ENCODE measurements around the gene SCN1A. TPM values are rescaled to one million over a fixed set of nuclear protein-coding genes. Genes with fewer than 3 reads are reported as not detected.

SCN1A gene
- total RNA-seq, 1 experiment from 2014 or later = 1.6 TPM

DNA sequence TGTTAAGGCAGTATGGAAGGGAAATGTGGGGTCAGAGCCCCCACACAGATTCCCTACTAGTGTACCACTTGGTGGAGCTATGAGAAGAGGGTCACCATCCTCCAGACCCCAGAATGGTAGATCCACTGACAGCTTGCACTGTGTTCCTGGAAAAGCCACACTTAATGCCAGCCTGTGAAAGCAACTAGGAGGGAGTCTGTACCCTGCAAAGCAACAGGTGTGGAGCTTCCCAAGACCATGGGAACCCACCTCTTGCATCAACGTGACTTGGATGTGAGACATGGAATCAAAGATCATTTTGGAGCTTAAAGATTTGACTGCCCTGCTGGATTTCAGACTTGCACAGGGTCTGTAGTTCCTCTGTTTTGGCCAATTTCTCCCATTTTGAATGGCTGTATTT is 10.8 kb upstream of the SCN1A start:
- Mint-ChIP-seq H3K4me3 (no peak overlapping the region), H3K27ac (no peak overlapping the region), H3K9me3 (peaks cover 26% of the 10 kb centered on the region), H3K36me3 (no peaks in the 10 kb centered on the region; the same call in 1 of the 2 replicates), H3K4me1 (peaks cover 8% of the 10 kb centered on the region), H3K27me3 (ENCODE audit: low read depth) (no peaks in the 10 kb centered on the region)
- ChIA-PET POLR2A (no interaction called here), CTCF (interaction anchor here (0.6 to 1.7 kb wide), 2 partner anchors 11 to 1605 kb away, joined by 3 to 6 read pairs; partner anchors contain the start of gene SCN1A)
- TF ChIP-seq, protein P1, sequence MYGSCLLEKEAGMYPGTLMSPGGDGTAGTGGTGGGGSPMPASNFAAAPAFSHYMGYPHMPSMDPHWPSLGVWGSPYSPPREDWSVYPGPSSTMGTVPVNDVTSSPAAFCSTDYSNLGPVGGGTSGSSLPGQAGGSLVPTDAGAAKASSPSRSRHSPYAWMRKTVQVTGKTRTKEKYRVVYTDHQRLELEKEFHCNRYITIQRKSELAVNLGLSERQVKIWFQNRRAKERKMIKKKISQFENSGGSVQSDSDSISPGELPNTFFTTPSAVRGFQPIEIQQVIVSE (CRISPR knock-in tag; IDR thresholded peaks at IDR 0.05; ENCODE audit: borderline replicate concordance) = no peak
- TF ChIP-seq, protein P2, sequence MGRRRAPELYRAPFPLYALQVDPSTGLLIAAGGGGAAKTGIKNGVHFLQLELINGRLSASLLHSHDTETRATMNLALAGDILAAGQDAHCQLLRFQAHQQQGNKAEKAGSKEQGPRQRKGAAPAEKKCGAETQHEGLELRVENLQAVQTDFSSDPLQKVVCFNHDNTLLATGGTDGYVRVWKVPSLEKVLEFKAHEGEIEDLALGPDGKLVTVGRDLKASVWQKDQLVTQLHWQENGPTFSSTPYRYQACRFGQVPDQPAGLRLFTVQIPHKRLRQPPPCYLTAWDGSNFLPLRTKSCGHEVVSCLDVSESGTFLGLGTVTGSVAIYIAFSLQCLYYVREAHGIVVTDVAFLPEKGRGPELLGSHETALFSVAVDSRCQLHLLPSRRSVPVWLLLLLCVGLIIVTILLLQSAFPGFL (CRISPR knock-in tag; IDR thresholded peaks at IDR 0.05; ENCODE audit: borderline replicate concordance) = no peak
- TF ChIP-seq NR1H2 (CRISPR knock-in tag; IDR thresholded peaks at IDR 0.05) (no peak), NFATC4 (CRISPR knock-in tag; IDR thresholded peaks at IDR 0.05) (no peak), ATF1 (CRISPR knock-in tag; IDR thresholded peaks at IDR 0.05) (no peak), TEAD4 (CRISPR knock-in tag; IDR thresholded peaks at IDR 0.05) (no peak), NFE2L1 (CRISPR knock-in tag; IDR thresholded peaks at IDR 0.05) (no peak), ZNF671 (CRISPR knock-in tag; IDR thresholded peaks at IDR 0.05) (no peak), SOX15 (CRISPR knock-in tag; IDR thresholded peaks at IDR 0.05) (no peak)
- TF ChIP-seq, protein P3, sequence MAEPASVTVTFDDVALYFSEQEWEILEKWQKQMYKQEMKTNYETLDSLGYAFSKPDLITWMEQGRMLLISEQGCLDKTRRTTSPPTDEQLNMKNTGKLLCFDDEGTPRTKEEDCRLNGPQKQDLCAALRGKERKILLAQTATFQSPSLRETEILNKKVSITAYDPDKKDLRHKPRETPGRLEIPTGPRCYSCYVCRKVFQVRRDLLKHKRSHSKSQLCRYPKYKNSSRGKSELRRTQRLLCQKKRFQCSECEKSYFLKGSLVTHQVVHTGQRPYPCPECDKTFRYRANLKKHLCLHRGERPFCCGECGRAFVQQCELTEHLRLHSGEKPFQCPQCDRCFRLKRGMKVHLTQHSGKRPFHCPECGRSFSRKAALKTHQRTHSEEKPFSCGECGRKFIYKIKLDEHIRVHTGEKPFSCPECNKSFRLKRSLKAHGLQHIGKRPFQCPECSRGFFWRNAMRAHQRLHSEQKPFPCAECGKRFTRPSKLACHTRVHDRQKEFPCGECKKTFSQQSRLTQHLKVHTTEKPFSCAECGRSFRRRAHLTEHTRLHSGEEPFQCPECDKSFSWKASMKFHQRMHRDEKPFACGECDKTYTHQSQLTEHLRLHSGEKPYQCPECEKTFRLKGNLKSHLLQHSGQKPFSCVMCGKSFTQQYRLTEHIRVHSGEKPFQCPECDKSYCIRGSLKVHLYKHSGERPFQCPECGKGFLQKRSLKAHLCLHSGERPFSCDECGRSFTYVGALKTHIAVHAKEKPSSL (CRISPR knock-in tag; conservative IDR thresholded peaks at IDR 0.05) = no peak
- TF ChIP-seq, protein P4, sequence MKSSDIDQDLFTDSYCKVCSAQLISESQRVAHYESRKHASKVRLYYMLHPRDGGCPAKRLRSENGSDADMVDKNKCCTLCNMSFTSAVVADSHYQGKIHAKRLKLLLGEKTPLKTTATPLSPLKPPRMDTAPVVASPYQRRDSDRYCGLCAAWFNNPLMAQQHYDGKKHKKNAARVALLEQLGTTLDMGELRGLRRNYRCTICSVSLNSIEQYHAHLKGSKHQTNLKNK (CRISPR knock-in tag; IDR thresholded peaks at IDR 0.05) = no peak
- TF ChIP-seq, protein P5, sequence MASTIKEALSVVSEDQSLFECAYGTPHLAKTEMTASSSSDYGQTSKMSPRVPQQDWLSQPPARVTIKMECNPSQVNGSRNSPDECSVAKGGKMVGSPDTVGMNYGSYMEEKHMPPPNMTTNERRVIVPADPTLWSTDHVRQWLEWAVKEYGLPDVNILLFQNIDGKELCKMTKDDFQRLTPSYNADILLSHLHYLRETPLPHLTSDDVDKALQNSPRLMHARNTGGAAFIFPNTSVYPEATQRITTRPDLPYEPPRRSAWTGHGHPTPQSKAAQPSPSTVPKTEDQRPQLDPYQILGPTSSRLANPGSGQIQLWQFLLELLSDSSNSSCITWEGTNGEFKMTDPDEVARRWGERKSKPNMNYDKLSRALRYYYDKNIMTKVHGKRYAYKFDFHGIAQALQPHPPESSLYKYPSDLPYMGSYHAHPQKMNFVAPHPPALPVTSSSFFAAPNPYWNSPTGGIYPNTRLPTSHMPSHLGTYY (CRISPR knock-in tag; IDR thresholded peaks at IDR 0.05) = no peak
- TF ChIP-seq, protein P6, sequence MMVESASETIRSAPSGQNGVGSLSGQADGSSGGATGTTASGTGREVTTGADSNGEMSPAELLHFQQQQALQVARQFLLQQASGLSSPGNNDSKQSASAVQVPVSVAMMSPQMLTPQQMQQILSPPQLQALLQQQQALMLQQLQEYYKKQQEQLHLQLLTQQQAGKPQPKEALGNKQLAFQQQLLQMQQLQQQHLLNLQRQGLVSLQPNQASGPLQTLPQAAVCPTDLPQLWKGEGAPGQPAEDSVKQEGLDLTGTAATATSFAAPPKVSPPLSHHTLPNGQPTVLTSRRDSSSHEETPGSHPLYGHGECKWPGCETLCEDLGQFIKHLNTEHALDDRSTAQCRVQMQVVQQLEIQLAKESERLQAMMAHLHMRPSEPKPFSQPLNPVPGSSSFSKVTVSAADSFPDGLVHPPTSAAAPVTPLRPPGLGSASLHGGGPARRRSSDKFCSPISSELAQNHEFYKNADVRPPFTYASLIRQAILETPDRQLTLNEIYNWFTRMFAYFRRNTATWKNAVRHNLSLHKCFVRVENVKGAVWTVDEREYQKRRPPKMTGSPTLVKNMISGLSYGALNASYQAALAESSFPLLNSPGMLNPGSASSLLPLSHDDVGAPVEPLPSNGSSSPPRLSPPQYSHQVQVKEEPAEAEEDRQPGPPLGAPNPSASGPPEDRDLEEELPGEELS (CRISPR knock-in tag; IDR thresholded peaks at IDR 0.05) = no peak
- TF ChIP-seq, protein P7, sequence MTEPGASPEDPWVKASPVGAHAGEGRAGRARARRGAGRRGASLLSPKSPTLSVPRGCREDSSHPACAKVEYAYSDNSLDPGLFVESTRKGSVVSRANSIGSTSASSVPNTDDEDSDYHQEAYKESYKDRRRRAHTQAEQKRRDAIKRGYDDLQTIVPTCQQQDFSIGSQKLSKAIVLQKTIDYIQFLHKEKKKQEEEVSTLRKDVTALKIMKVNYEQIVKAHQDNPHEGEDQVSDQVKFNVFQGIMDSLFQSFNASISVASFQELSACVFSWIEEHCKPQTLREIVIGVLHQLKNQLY (CRISPR knock-in tag; IDR thresholded peaks at IDR 0.05) = no peak
- TF ChIP-seq, protein P8, sequence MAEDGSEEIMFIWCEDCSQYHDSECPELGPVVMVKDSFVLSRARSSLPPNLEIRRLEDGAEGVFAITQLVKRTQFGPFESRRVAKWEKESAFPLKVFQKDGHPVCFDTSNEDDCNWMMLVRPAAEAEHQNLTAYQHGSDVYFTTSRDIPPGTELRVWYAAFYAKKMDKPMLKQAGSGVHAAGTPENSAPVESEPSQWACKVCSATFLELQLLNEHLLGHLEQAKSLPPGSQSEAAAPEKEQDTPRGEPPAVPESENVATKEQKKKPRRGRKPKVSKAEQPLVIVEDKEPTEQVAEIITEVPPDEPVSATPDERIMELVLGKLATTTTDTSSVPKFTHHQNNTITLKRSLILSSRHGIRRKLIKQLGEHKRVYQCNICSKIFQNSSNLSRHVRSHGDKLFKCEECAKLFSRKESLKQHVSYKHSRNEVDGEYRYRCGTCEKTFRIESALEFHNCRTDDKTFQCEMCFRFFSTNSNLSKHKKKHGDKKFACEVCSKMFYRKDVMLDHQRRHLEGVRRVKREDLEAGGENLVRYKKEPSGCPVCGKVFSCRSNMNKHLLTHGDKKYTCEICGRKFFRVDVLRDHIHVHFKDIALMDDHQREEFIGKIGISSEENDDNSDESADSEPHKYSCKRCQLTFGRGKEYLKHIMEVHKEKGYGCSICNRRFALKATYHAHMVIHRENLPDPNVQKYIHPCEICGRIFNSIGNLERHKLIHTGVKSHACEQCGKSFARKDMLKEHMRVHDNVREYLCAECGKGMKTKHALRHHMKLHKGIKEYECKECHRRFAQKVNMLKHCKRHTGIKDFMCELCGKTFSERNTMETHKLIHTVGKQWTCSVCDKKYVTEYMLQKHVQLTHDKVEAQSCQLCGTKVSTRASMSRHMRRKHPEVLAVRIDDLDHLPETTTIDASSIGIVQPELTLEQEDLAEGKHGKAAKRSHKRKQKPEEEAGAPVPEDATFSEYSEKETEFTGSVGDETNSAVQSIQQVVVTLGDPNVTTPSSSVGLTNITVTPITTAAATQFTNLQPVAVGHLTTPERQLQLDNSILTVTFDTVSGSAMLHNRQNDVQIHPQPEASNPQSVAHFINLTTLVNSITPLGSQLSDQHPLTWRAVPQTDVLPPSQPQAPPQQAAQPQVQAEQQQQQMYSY (CRISPR knock-in tag; IDR thresholded peaks at IDR 0.05) = no peak
- TF ChIP-seq, protein P9, sequence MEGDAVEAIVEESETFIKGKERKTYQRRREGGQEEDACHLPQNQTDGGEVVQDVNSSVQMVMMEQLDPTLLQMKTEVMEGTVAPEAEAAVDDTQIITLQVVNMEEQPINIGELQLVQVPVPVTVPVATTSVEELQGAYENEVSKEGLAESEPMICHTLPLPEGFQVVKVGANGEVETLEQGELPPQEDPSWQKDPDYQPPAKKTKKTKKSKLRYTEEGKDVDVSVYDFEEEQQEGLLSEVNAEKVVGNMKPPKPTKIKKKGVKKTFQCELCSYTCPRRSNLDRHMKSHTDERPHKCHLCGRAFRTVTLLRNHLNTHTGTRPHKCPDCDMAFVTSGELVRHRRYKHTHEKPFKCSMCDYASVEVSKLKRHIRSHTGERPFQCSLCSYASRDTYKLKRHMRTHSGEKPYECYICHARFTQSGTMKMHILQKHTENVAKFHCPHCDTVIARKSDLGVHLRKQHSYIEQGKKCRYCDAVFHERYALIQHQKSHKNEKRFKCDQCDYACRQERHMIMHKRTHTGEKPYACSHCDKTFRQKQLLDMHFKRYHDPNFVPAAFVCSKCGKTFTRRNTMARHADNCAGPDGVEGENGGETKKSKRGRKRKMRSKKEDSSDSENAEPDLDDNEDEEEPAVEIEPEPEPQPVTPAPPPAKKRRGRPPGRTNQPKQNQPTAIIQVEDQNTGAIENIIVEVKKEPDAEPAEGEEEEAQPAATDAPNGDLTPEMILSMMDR (IDR thresholded peaks at IDR 0.05) = no peak
- TF ChIP-seq, protein P10, sequence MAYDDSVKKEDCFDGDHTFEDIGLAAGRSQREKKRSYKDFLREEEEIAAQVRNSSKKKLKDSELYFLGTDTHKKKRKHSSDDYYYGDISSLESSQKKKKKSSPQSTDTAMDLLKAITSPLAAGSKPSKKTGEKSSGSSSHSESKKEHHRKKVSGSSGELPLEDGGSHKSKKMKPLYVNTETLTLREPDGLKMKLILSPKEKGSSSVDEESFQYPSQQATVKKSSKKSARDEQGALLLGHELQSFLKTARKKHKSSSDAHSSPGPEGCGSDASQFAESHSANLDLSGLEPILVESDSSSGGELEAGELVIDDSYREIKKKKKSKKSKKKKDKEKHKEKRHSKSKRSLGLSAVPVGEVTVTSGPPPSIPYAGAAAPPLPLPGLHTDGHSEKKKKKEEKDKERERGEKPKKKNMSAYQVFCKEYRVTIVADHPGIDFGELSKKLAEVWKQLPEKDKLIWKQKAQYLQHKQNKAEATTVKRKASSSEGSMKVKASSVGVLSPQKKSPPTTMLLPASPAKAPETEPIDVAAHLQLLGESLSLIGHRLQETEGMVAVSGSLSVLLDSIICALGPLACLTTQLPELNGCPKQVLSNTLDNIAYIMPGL (CRISPR knock-in tag; IDR thresholded peaks at IDR 0.05) = no peak
- DNase-seq (ENCODE audit: low spot score) (no peak), ATAC-seq (no peak)

All from WTC11 (cell line).